AG04450 (cell line): ENCODE measurements around the gene RPA1. TPM values are rescaled to one million over a fixed set of nuclear protein-coding genes. Genes with fewer than 3 reads are reported as not detected.
"Not testable (repeated sequence)": the region's sequence is repeated elsewhere in the genome, so short reads cannot be mapped to it uniquely, and the experiment has no call there.

ENCODE experiments used
- CTCF ChIA-PET: fragments of 300-600, 350-600 bp; formaldehyde crosslinking; extraction: SDS; loops from one replicate; lab custom pipeline; 2022; ENCODE audit warnings: antibody characterized with exemption, inconsistent platforms; lab: Charles Lee
- POLR2A ChIA-PET: fragments of 350-600 bp; formaldehyde crosslinking; extraction: SDS; loops from one replicate; lab custom pipeline; 2021; ENCODE audit warnings: antibody characterized with exemption, inconsistent platforms; lab: Yijun Ruan, JAX
- DNase-seq: peaks from one replicate; pipeline ENCODE4 v3.0.0-alpha.2; 2011; ENCODE audit warnings: low read depth, low spot score
- H3K27ac ChIP-seq: one replicate; pipeline ENCODE4 v1.5.1; 2012; ENCODE audit warnings: low read depth, low read length, control low read depth
- H3K27me3 ChIP-seq: one replicate; pipeline ENCODE4 v1.6.0; 2012; ENCODE audit warnings: low read length; ENCODE audit not compliant: control insufficient read depth, insufficient read depth
- H3K4me3 ChIP-seq: 2 replicates; pipeline ENCODE4 v1.5.1; 2011; ENCODE audit warnings: mild to moderate bottlenecking, low read depth, low read length, control low read depth
- H3K9me3 ChIP-seq: 2 replicates; pipeline ENCODE4 v1.5.1; 2012; ENCODE audit warnings: low read length; ENCODE audit not compliant: control insufficient read depth, insufficient read depth
- polyA plus RNA-seq: library from polyadenylated mRNA; depleted of rRNA; stranded (reverse); fragments of >200 nt; gene quantifications from 2 replicates; pipeline ENCODE4 v1.2.3, GENCODE V29; 2011
- TF ChIP-seq, protein P1 (sequence below): IDR thresholded peaks from 2 replicates; pipeline ENCODE4 v1.5.1; 2011; ENCODE audit warnings: low read depth, low read length, control low read depth, inconsistent platforms

RPA1 gene
- polyA plus RNA-seq, 1 experiment, result 56.4 TPM

- TF ChIP-seq, protein P1, sequence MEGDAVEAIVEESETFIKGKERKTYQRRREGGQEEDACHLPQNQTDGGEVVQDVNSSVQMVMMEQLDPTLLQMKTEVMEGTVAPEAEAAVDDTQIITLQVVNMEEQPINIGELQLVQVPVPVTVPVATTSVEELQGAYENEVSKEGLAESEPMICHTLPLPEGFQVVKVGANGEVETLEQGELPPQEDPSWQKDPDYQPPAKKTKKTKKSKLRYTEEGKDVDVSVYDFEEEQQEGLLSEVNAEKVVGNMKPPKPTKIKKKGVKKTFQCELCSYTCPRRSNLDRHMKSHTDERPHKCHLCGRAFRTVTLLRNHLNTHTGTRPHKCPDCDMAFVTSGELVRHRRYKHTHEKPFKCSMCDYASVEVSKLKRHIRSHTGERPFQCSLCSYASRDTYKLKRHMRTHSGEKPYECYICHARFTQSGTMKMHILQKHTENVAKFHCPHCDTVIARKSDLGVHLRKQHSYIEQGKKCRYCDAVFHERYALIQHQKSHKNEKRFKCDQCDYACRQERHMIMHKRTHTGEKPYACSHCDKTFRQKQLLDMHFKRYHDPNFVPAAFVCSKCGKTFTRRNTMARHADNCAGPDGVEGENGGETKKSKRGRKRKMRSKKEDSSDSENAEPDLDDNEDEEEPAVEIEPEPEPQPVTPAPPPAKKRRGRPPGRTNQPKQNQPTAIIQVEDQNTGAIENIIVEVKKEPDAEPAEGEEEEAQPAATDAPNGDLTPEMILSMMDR, result no peak
- CTCF ChIA-PET, result no interaction called here
- Histone ChIP-seq H3K27me3 (no peaks in the 10 kb centered on the region), H3K9me3 (no peaks in the 10 kb centered on the region), H3K4me3 (no peak overlapping the region), H3K27ac (no peak overlapping the region)
- POLR2A ChIA-PET, result no interaction called here
- no peak for DNase-seq
Observed at GRCh38 chr17:1847191-1847590, 17.4 kb downstream of the RPA1 start.

- no peaks in the 10 kb centered on the region for H3K27me3 ChIP-seq
- ChIA-PET POLR2A (no interaction called here), CTCF (no interaction called here)
- no peak overlapping the region for H3K27ac ChIP-seq
- H3K9me3 ChIP-seq, result no peaks in the 10 kb centered on the region
- no peak overlapping the region for H3K4me3 ChIP-seq
- no peak for DNase-seq
- TF ChIP-seq, protein P1, result no peak
Observed at GRCh38 chr17:1852327-1852726, 22.5 kb downstream of the RPA1 start.

- TF ChIP-seq, protein P1, result no peak
- H3K4me3 ChIP-seq, result no peak overlapping the region
- H3K27me3 ChIP-seq, result no peaks in the 10 kb centered on the region
- POLR2A ChIA-PET, result no interaction called here
- H3K27ac ChIP-seq, result no peak overlapping the region
- DNase-seq, result no peak
- CTCF ChIA-PET, result interaction anchor here (1.2 kb wide), 1 partner anchor 12 kb away, joined by 4 read pairs; no protein-coding TSS in a partner anchor
- H3K9me3 ChIP-seq, result no peaks in the 10 kb centered on the region
Observed at GRCh38 chr17:1853698-1854097, 23.9 kb downstream of the RPA1 start.

DNA sequence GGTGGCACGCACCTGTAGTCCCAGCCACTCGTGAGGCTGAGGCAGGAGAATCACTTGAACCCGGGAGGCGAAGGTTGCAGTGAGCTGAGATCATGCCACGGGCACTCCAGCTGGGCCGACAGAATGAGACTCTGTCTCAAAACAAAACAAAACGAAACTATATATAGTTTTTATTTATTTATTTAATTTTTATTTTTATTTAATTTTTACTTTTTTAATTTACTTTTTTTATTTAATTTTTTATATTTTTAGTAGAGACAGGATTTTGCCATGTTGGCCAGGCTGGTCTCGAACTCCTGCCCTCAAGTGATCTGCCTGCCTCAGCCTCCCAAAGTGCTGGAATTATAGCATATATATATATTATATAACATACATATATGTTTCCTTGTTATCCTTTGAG lies 26.7 kb downstream of the RPA1 start:
- H3K27me3 ChIP-seq, H3K27ac ChIP-seq, DNase-seq, H3K9me3 ChIP-seq, H3K4me3 ChIP-seq: not testable (repeated sequence)
- ChIA-PET POLR2A (interaction anchor here (0.6 kb wide), 1 partner anchor 148 kb away, joined by 13 read pairs; no protein-coding TSS in a partner anchor), CTCF (interaction anchor here (0.7 to 1.1 kb wide), 2 partner anchors 9 to 199 kb away, joined by 3 read pairs; no protein-coding TSS in a partner anchor)

DNA sequence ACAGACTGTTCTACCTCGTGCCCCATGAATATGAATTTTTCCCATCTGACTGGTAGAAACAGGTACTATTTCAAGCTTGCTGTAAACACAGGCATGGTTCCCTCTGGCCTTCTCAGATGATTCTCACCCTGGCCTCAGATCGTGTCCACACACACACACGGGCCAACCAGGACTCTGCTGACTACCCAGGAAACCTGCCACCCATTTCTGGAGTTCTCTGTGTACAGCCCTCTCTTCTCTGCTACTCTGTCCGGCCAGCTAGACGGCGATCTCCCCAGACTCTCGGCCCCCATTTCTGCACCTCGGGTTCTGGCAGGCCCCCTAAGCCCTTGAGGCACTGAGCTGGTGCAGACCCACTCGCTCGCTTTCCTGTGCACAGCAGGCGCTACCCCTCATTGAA lies 31.2 kb downstream of the RPA1 start:
- no peak overlapping the region for H3K27ac ChIP-seq
- H3K9me3 ChIP-seq, result no peaks in the 10 kb centered on the region
- H3K4me3 ChIP-seq, result no peak overlapping the region
- TF ChIP-seq, protein P1, result no peak
- ChIA-PET CTCF (interaction anchor here (0.7 to 1.1 kb wide), 2 partner anchors 144 to 600 kb away, joined by 3 read pairs; no protein-coding TSS in a partner anchor), POLR2A (no interaction called here)
- no peaks in the 10 kb centered on the region for H3K27me3 ChIP-seq
- DNase-seq, result no peak
